Globus pallidus (tissue), 1 donor: ENCODE measurements around the gene SCUBE3.

ENCODE experiments used
- DNase-seq: peaks from one replicate; pipeline ENCODE4 v3.0.0-alpha.2; 2015; ENCODE audit warnings: low spot score

The SCUBE3 gene

GRCh38 chr6:35181933-35182612 is 31.7 kb upstream of the SCUBE3 start:
- DNase-seq, result no peak

- DNase-seq, result no peak
Measured at GRCh38 chr6:35183281-35183680, 30.5 kb upstream of the SCUBE3 start.

GRCh38 chr6:35183935-35184334 is 29.8 kb upstream of the SCUBE3 start:
- DNase-seq, result no peak

GRCh38 chr6:35184580-35185301 is 29.0 kb upstream of the SCUBE3 start:
- DNase-seq, result no peak

GRCh38 chr6:35185302-35185681 is 28.5 kb upstream of the SCUBE3 start:
- no peak for DNase-seq

- DNase-seq, result no peak
Measured at GRCh38 chr6:35185971-35186370, 27.8 kb upstream of the SCUBE3 start.

- no peak for DNase-seq
Measured at GRCh38 chr6:35186571-35186970, 27.2 kb upstream of the SCUBE3 start.

GRCh38 chr6:35188886-35189285 is 24.9 kb upstream of the SCUBE3 start:
- no peak for DNase-seq

GRCh38 chr6:35190306-35190705 is 23.4 kb upstream of the SCUBE3 start:
- no peak for DNase-seq

GRCh38 chr6:35191889-35192288 is 21.9 kb upstream of the SCUBE3 start:
- no peak for DNase-seq

GRCh38 chr6:35192301-35192860 is 21.4 kb upstream of the SCUBE3 start:
- no peak for DNase-seq

- DNase-seq, result no peak
Measured at GRCh38 chr6:35194390-35194789, 19.4 kb upstream of the SCUBE3 start.

GRCh38 chr6:35195120-35195780 is 18.5 kb upstream of the SCUBE3 start:
- no peak for DNase-seq

- DNase-seq, result no peak
Measured at GRCh38 chr6:35197196-35197595, 16.6 kb upstream of the SCUBE3 start.

GRCh38 chr6:35199866-35200265 is 13.9 kb upstream of the SCUBE3 start:
- DNase-seq, result peak; percentile 38

GRCh38 chr6:35202066-35202546 is 11.7 kb upstream of the SCUBE3 start:
- DNase-seq, result peak; percentile 34

GRCh38 chr6:35203152-35203670 is 10.5 kb upstream of the SCUBE3 start:
- no peak for DNase-seq

- DNase-seq, result no peak
Measured at GRCh38 chr6:35203680-35204079, 10.1 kb upstream of the SCUBE3 start.

- DNase-seq, result no peak
Measured at GRCh38 chr6:35206346-35206745, 7.4 kb upstream of the SCUBE3 start.

GRCh38 chr6:35208419-35208818 is 5.3 kb upstream of the SCUBE3 start:
- no peak for DNase-seq

GRCh38 chr6:35209081-35209480 is 4.7 kb upstream of the SCUBE3 start:
- DNase-seq, result no peak

GRCh38 chr6:35209622-35210247 is 4.0 kb upstream of the SCUBE3 start:
- no peak for DNase-seq
